Liver (tissue), 10 donors: ENCODE results near the gene SGCB. TPM values are rescaled to one million over a fixed set of nuclear protein-coding genes. Genes with fewer than 3 reads are reported as not detected.

Source experiments
- DNase-seq: peaks from one replicate; pipeline ENCODE4 v3.0.0-alpha.2; 2017; ENCODE audit warnings: low spot score
- H3K27ac ChIP-seq, 2 donors: one replicate each; pipeline ENCODE4 v1.7.0; 2013; ENCODE audit warnings: inconsistent platforms in 2 of 2, low read length in 2 of 2, control low read depth in 1 of 2, low read depth in 1 of 2, mild to moderate bottlenecking in 1 of 2
- H3K27me3 ChIP-seq, 4 donors: one replicate each; pipeline versions ENCODE4 v1.6.1 to v1.7.0; 2013; ENCODE audit warnings: low read length in 3 of 4, inconsistent platforms in 1 of 4, mild to moderate bottlenecking in 1 of 4, moderate library complexity in 1 of 4; ENCODE audit not compliant: control insufficient read depth in 4 of 4, insufficient read depth in 4 of 4
- H3K36me3 ChIP-seq, 4 donors: one replicate each; pipeline versions ENCODE4 v1.6.1 to v1.7.0; 2013; ENCODE audit warnings: low read length in 3 of 4, mild to moderate bottlenecking in 3 of 4, low read depth in 1 of 4, moderate library complexity in 1 of 4; ENCODE audit not compliant: control insufficient read depth in 4 of 4, insufficient read depth in 3 of 4
- H3K4me1 ChIP-seq, 4 donors: one replicate each; pipeline versions ENCODE4 v1.6.1 to v1.7.0; 2013; ENCODE audit warnings: low read length in 3 of 4, mild to moderate bottlenecking in 3 of 4, moderate library complexity in 1 of 4; ENCODE audit not compliant: control insufficient read depth in 4 of 4, insufficient read depth in 4 of 4
- H3K4me3 ChIP-seq, 3 donors: one replicate each; pipeline versions ENCODE4 v1.6.1 to v1.7.0; 2013; ENCODE audit warnings: low read length in 3 of 3, control low read depth in 1 of 3, low read depth in 1 of 3, mild to moderate bottlenecking in 1 of 3
- H3K9ac ChIP-seq, 2 donors: one replicate each; pipeline ENCODE4 v1.7.0; 2013; ENCODE audit warnings: low read length in 2 of 2, mild to moderate bottlenecking in 2 of 2, moderate library complexity in 2 of 2, control low read depth in 1 of 2, low read depth in 1 of 2
- H3K9me3 ChIP-seq, 4 donors: one replicate each; pipeline versions ENCODE4 v1.6.1 to v1.7.0; 2013; ENCODE audit warnings: low read length in 3 of 4; ENCODE audit not compliant: control insufficient read depth in 4 of 4
- FOXA2 ChIP-seq: IDR thresholded peaks from 2 replicates; pipeline ENCODE4 v1.6.1; 2016; ENCODE audit warnings: antibody characterized with exemption
- JUND ChIP-seq, 2 donors: IDR thresholded peaks; 2 replicates each; pipeline ENCODE4 v1.6.1; 2016; ENCODE audit warnings: antibody characterized with exemption in 2 of 2
- WGBS: extraction: QIAGEN DNeasy Blood & Tissue Kit; methylation state at CpG from one replicate; pipeline ENCODE4 v1.1.7; 2013; 5-methylcytosine and 5-hydroxymethylcytosine counted together
- polyA plus RNA-seq, 2 donors: library from polyadenylated mRNA; stranded (reverse) in 1 of 2; unstranded in 1 of 2; fragments of 200-250 nt in 1 of 2; fragments of >200 nt in 1 of 2; fragmentation: Nextera tagmentation in 1 of 2; extraction: Ambion mirVana in 1 of 2; gene quantifications; one replicate each; pipeline versions ENCODE4 v1.2.1 to v1.2.3, GENCODE V29; 2013 to 2015
- small RNA-seq: library from RNA; depleted of rRNA; stranded (forward); fragments of <200 nt; gene quantifications from one replicate; pipeline ENCODE3, GENCODE V24; 2014
- total RNA-seq, 2 donors: library from RNA; depleted of rRNA; stranded (reverse); fragments of >200 nt; gene quantifications; one replicate each; pipeline ENCODE4 v1.2.3, GENCODE V29; 2014
- donor health status: healthy.
- donor health status: healthy.
- donor health status: healthy.
- donor health status: healthy.
- donor health status: healthy.

SGCB gene
- total and polyA plus RNA-seq, 4 donors, result 2.0 to 5.4 (median 3.3) TPM

GRCh38 chr4:51995647-51996220 lies 42.4 kb downstream of the SGCB start:
- Histone ChIP-seq H3K27ac (no peak overlapping the region), H3K9me3 (no peaks in the 10 kb centered on the region), H3K27me3 (no peaks in the 10 kb centered on the region), H3K36me3 (no peaks in the 10 kb centered on the region), H3K9ac (no peak overlapping the region), H3K4me3 (no peak overlapping the region), H3K4me1 (peaks cover 0 to 14% (median 8%) of the 10 kb centered on the region in 4 donors)
- WGBS, result 84% methylated on average over 20 of the region's 20 CpGs
- DNase-seq, result no peak
- TF ChIP-seq FOXA2, result no peak
- TF ChIP-seq JUND (IDR thresholded peaks at IDR 0.05), result no peak

Small RNAs within 50 kb of the gene (small RNA-seq; reads per million reads assigned to genes)
- gene AC104784.1, result not detected

Other genes starting within 250 kb of the SGCB start
- gene DCUN1D4, start 195.1 kb downstream of the SGCB start, total RNA-seq, result 10 to 100 TPM; 27.7 to 33.9 TPM
- 10 to 100 TPM; 15.2 to 15.8 TPM for gene DCUN1D4, start 195.1 kb downstream of the SGCB start, polyA plus RNA-seq
- under 1 TPM in 1 of 2 donors, not detected in 1; 0.25 TPM for gene LRRC66, start 17.9 kb downstream of the SGCB start, total RNA-seq
- gene LRRC66, start 17.9 kb downstream of the SGCB start, polyA plus RNA-seq, result under 1 TPM in 1 of 2 donors, not detected in 1; 0.05 TPM
- 1 to 10 TPM in 1 of 2 donors, under 1 TPM in 1; 0.28 to 1.1 TPM for gene SPATA18, start 13.0 kb upstream of the SGCB start, total RNA-seq
- gene SPATA18, start 13.0 kb upstream of the SGCB start, polyA plus RNA-seq, result under 1 TPM; 0.03 to 0.52 TPM